Measurements from ENCODE around the gene DDO. TPM values are rescaled to one million over a fixed set of nuclear protein-coding genes. Genes with fewer than 3 reads are reported as not detected.

DDO gene
- total and polyA plus RNA-seq, 2 experiments from 2014 or later = 0.10 TPM; not detected in 1

GRCh38 chr6:110425816-110426215 is 10.4 kb upstream of the DDO start:
- peaks cover 5% of the 10 kb centered on the region for H3K27me3 Mint-ChIP-seq (ENCODE audit: insufficient read depth, low read depth, poor library complexity)
- Histone ChIP-seq H3K27me3 (ENCODE audit: insufficient read depth) (no peaks in the 10 kb centered on the region), H3F3A (replicated peaks; ENCODE audit: low read depth) (no peaks in the 10 kb centered on the region), H3K4me3 (no peak overlapping the region), H2AFZ (no peak overlapping the region), H3K36me3 (ENCODE audit: insufficient read depth) (no peaks in the 10 kb centered on the region), H3K79me2 (replicated peaks; ENCODE audit: insufficient read depth) (no peaks in the 10 kb centered on the region), H4K20me1 (replicated peaks; ENCODE audit: insufficient read depth) (no peaks in the 10 kb centered on the region), H3K4me1 (ENCODE audit: insufficient read depth) (no peaks in the 10 kb centered on the region), H3K9me2 (ENCODE audit: insufficient read depth) (peaks cover 5% of the 10 kb centered on the region; the same call in 1 of the 2 replicates), H3K4me2 (no peak overlapping the region), H3K27ac (ENCODE audit: low read depth) (no peak overlapping the region)
- no peak overlapping the region for H3K27ac Mint-ChIP-seq
- ATAC-seq = no peak
- no peaks in the 10 kb centered on the region for H3K36me3 Mint-ChIP-seq (ENCODE audit: low read depth)
- H3K9me3 Mint-ChIP-seq = no peaks in the 10 kb centered on the region
- TF ChIP-seq CREB1 (CRISPR knock-in tag; IDR thresholded peaks at IDR 0.05; ENCODE audit: low read depth) (no peak), ETS1 (IDR thresholded peaks at IDR 0.05) (no peak), EZH2 (IDR thresholded peaks at IDR 0.05; ENCODE audit: low read depth, unreplicated experiment) (no peak), STAT1 (IDR thresholded peaks at IDR 0.05; ENCODE audit: unreplicated experiment) (no peak), EZH2phosphoT487 (IDR thresholded peaks at IDR 0.05; ENCODE audit: unreplicated experiment) (no peak), ZNF114 (CRISPR knock-in tag; IDR thresholded peaks at IDR 0.05) (no peak), ZNF331 (CRISPR knock-in tag; IDR thresholded peaks at IDR 0.05; ENCODE audit: low read depth) (no peak), ZNF462 (CRISPR knock-in tag; IDR thresholded peaks at IDR 0.05) (no peak), NANOG (IDR thresholded peaks at IDR 0.05; ENCODE audit: borderline replicate concordance) (no peak), POLR2AphosphoS5 (IDR thresholded peaks at IDR 0.05; ENCODE audit: low read depth) (no peak), CTCF (conservative IDR thresholded peaks at IDR 0.05; ENCODE audit: low read depth in 2 of 2) (no peak), JUNB (IDR thresholded peaks at IDR 0.05; ENCODE audit: unreplicated experiment) (no peak), REST (IDR thresholded peaks at IDR 0.05; ENCODE audit: unreplicated experiment) (no peak)
- no peak for DNase-seq (ENCODE audit: low spot score)
- H3K4me3 Mint-ChIP-seq = no peak overlapping the region
- peaks cover 12% of the 10 kb centered on the region for H3K4me1 Mint-ChIP-seq
